Measurements from ENCODE around the gene TMC5. TPM values are rescaled to one million over a fixed set of nuclear protein-coding genes. Genes with fewer than 3 reads are reported as not detected.
"Not testable (repeated sequence)": the region's sequence is repeated elsewhere in the genome, so short reads cannot be mapped to it uniquely, and the experiment has no call there.

The TMC5 gene
- polyA plus RNA-seq, 6 donors from 2014 or later = not detected

GRCh38 chr16:19523559-19524355 is 106.1 kb downstream of the TMC5 start, which contains the start of gene CCP110:
Gene CCP110 (plus strand): TSS chr16:19523942. CDS start chr16:19527882, 3,940 bp downstream.
- H3K4me1 Mint-ChIP-seq = peaks cover 28 to 52% (median 50%) of the 10 kb centered on the region in 3 donors
- H3K4me3 Mint-ChIP-seq = peak within 1 kb of the TSS; percentile 90 to 100 (median 96)
- peak within 1 kb of the TSS; percentile 88 to 98 (median 96) for H3K27ac Mint-ChIP-seq
- H3K9me3 Mint-ChIP-seq = no peaks in the 10 kb centered on the region
- peaks cover 2 to 7% of the 10 kb centered on the region in 2 donors for H3K36me3 Mint-ChIP-seq
- no peaks in the 10 kb centered on the region for H3K27me3 Mint-ChIP-seq
- DNase-seq = peak; percentile 93
- ATAC-seq (ENCODE audit: low read depth in 2 of 2) = peak; percentile 83 to 86

GRCh38 chr16:19524356-19524615 is 106.6 kb downstream of the TMC5 start:
- H3K27me3 Mint-ChIP-seq = no peaks in the 10 kb centered on the region
- H3K4me3 Mint-ChIP-seq = peak overlapping the region; percentile 90 to 100 (median 96)
- peak overlapping the region; percentile 84 to 98 (median 90) for H3K27ac Mint-ChIP-seq
- peaks cover 28 to 52% (median 47%) of the 10 kb centered on the region in 3 donors for H3K4me1 Mint-ChIP-seq
- ATAC-seq (ENCODE audit: low read depth in 2 of 2) = no peak
- H3K9me3 Mint-ChIP-seq = no peaks in the 10 kb centered on the region
- H3K36me3 Mint-ChIP-seq = peaks cover 6 to 7% of the 10 kb centered on the region in 2 donors
- DNase-seq = no peak

GRCh38 chr16:19524616-19525384 is 107.1 kb downstream of the TMC5 start:
- Mint-ChIP-seq H3K36me3 (peaks cover 6 to 7% of the 10 kb centered on the region in 2 donors), H3K9me3 (no peaks in the 10 kb centered on the region), H3K27ac (peak overlapping the region; percentile 84 to 98 (median 90)), H3K4me1 (peaks cover 28 to 49% (median 47%) of the 10 kb centered on the region in 3 donors), H3K27me3 (no peaks in the 10 kb centered on the region), H3K4me3 (peak overlapping the region; percentile 90 to 100 (median 96))
- DNase-seq = peak; percentile 25
- no peak for ATAC-seq (ENCODE audit: low read depth in 2 of 2)

GRCh38 chr16:19525385-19525723 is 107.7 kb downstream of the TMC5 start:
- ATAC-seq (ENCODE audit: low read depth in 2 of 2) (no peak), DNase-seq (no peak)
- Mint-ChIP-seq H3K4me1 (peaks cover 28 to 43% (median 42%) of the 10 kb centered on the region in 3 donors), H3K36me3 (peaks cover 6 to 7% of the 10 kb centered on the region in 2 donors), H3K27ac (peak overlapping the region in 2 of 6 donors; percentile 3 to 98), H3K27me3 (no peaks in the 10 kb centered on the region), H3K4me3 (peak overlapping the region; percentile 90 to 100 (median 96)), H3K9me3 (no peaks in the 10 kb centered on the region)

GRCh38 chr16:19527161-19527560 is 109.5 kb downstream of the TMC5 start:
- no peaks in the 10 kb centered on the region for H3K27me3 Mint-ChIP-seq
- H3K27ac Mint-ChIP-seq = no peak overlapping the region
- peaks cover 6 to 7% of the 10 kb centered on the region in 2 donors for H3K36me3 Mint-ChIP-seq
- ATAC-seq (ENCODE audit: low read depth in 2 of 2) = no peak
- no peak for DNase-seq
- H3K9me3 Mint-ChIP-seq = no peaks in the 10 kb centered on the region
- H3K4me3 Mint-ChIP-seq = no peak overlapping the region
- peaks cover 14 to 27% (median 26%) of the 10 kb centered on the region in 3 donors for H3K4me1 Mint-ChIP-seq

GRCh38 chr16:19528666-19529065 is 111.0 kb downstream of the TMC5 start:
- Mint-ChIP-seq H3K27ac (no peak overlapping the region), H3K36me3 (peaks cover 5 to 6% of the 10 kb centered on the region in 2 donors)

GRCh38 chr16:19532601-19533000 is 114.9 kb downstream of the TMC5 start:
- no peak overlapping the region for H3K27ac Mint-ChIP-seq
- DNase-seq (no peak), ATAC-seq (ENCODE audit: low read depth in 2 of 2) (no peak)
- no peaks in the 10 kb centered on the region for H3K27me3 Mint-ChIP-seq
- peaks cover 0 to 10% of the 10 kb centered on the region in 2 donors for H3K36me3 Mint-ChIP-seq
- no peak overlapping the region for H3K4me3 Mint-ChIP-seq
- no peaks in the 10 kb centered on the region for H3K9me3 Mint-ChIP-seq
- H3K4me1 Mint-ChIP-seq = no peaks in the 10 kb centered on the region

More at GRCh38 chr16:19528666-19529065, 111.0 kb downstream of the TMC5 start:
- H3K4me3 Mint-ChIP-seq = no peak overlapping the region
- H3K9me3 Mint-ChIP-seq = no peaks in the 10 kb centered on the region
- ATAC-seq (ENCODE audit: low read depth in 2 of 2) (no peak), DNase-seq (no peak)
- H3K27me3 Mint-ChIP-seq = no peaks in the 10 kb centered on the region
- H3K4me1 Mint-ChIP-seq = peaks cover 12 to 20% (median 17%) of the 10 kb centered on the region in 3 donors

GRCh38 chr16:19540241-19540970 is 122.7 kb downstream of the TMC5 start:
- Mint-ChIP-seq H3K36me3 (peaks cover 29 to 35% of the 10 kb centered on the region in 2 donors), H3K4me3 (no peak overlapping the region), H3K9me3 (peaks cover 0 to 1% (median 0%) of the 10 kb centered on the region in 7 donors), H3K4me1 (no peaks in the 10 kb centered on the region), H3K27me3 (no peaks in the 10 kb centered on the region), H3K27ac (no peak overlapping the region)
- no peak for ATAC-seq (ENCODE audit: low read depth in 2 of 2)
- no peak for DNase-seq

GRCh38 chr16:19542138-19542821 is 124.6 kb downstream of the TMC5 start:
- H3K9me3 Mint-ChIP-seq = peaks cover 0 to 1% (median 0%) of the 10 kb centered on the region in 7 donors
- no peak for ATAC-seq (ENCODE audit: low read depth in 2 of 2)
- no peaks in the 10 kb centered on the region for H3K4me1 Mint-ChIP-seq
- H3K4me3 Mint-ChIP-seq = no peak overlapping the region
- no peak for DNase-seq
- H3K27me3 Mint-ChIP-seq = no peaks in the 10 kb centered on the region
- H3K27ac Mint-ChIP-seq = no peak overlapping the region
- peaks cover 25 to 35% of the 10 kb centered on the region in 2 donors for H3K36me3 Mint-ChIP-seq

GRCh38 chr16:19543278-19543996 is 125.8 kb downstream of the TMC5 start:
- not testable (repeated sequence) for H3K4me3 Mint-ChIP-seq, H3K9me3 Mint-ChIP-seq

GRCh38 chr16:19548144-19548543 is 130.5 kb downstream of the TMC5 start:
- no peaks in the 10 kb centered on the region for H3K4me1 Mint-ChIP-seq
- H3K27me3 Mint-ChIP-seq = no peaks in the 10 kb centered on the region
- H3K4me3 Mint-ChIP-seq = no peak overlapping the region
- peaks cover 0 to 1% (median 0%) of the 10 kb centered on the region in 7 donors for H3K9me3 Mint-ChIP-seq
- no peak for ATAC-seq (ENCODE audit: low read depth in 2 of 2)
- H3K36me3 Mint-ChIP-seq = peaks cover 10 to 11% of the 10 kb centered on the region in 2 donors
- no peak overlapping the region for H3K27ac Mint-ChIP-seq
- DNase-seq = no peak

More at GRCh38 chr16:19543278-19543996, 125.8 kb downstream of the TMC5 start:
- H3K36me3 Mint-ChIP-seq = peaks cover 25 to 35% of the 10 kb centered on the region in 2 donors
- not testable (repeated sequence) for ATAC-seq (ENCODE audit: low read depth in 2 of 2); H3K27ac Mint-ChIP-seq; H3K27me3 Mint-ChIP-seq; H3K4me1 Mint-ChIP-seq; DNase-seq
